ENCODE measurements around the gene FBN1. TPM values are rescaled to one million over a fixed set of nuclear protein-coding genes. Genes with fewer than 3 reads are reported as not detected.

The FBN1 gene
- total RNA-seq, 1 donor from 2014 or later = 0.62 TPM

DNA sequence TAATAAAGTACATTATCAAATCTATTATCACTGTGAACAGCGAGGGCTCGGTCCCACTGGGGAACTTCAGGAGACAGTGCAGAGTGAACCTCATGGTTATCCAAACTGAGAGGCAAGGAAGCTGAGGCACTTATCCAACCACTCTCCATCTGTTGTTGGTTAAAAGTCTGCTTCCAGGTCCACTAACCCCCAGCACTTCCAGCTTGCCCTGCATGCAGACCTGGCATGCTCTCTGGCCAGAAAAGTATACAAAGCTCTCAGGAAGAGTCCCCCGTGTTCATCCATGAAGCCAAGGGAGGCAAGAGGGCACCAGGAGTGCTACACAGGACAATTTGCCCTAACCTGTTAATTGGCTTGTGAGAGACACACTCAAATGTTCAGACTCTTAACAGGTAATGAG is 36.0 kb downstream of the FBN1 start:
- intact Hi-C loops (cut with micrococcal nuclease) = no loop called here
- no peak for ATAC-seq (ENCODE audit: low read depth)
- H3K9me3 Mint-ChIP-seq = peaks cover 2% of the 10 kb centered on the region
- DNase-seq = no peak
- TF ChIP-seq CTCF (IDR thresholded peaks at IDR 0.05) = no peak
- no peak overlapping the region for H3K27ac Mint-ChIP-seq
- H3K4me3 Mint-ChIP-seq = no peak overlapping the region
- H3K36me3 Mint-ChIP-seq (ENCODE audit: low read depth) = no peaks in the 10 kb centered on the region
- no peaks in the 10 kb centered on the region for H3K4me1 Mint-ChIP-seq
- no peaks in the 10 kb centered on the region for H3K27me3 Mint-ChIP-seq
- CTCF ChIA-PET = no interaction called here
- POLR2A ChIA-PET = no interaction called here

- POLR2A ChIA-PET = no interaction called here
Measured at GRCh38 chr15:48607846-48608245, 37.7 kb downstream of the FBN1 start.

GRCh38 chr15:48604567-48604966 is 40.9 kb downstream of the FBN1 start:
- H3K4me1 Mint-ChIP-seq = no peaks in the 10 kb centered on the region
- ChIA-PET CTCF (interaction anchor here (0.9 kb wide), 1 partner anchor 52 kb away, joined by 3 read pairs; no protein-coding TSS in a partner anchor), POLR2A (no interaction called here)
- no peaks in the 10 kb centered on the region for H3K27me3 Mint-ChIP-seq
- H3K4me3 Mint-ChIP-seq = no peak overlapping the region
- peaks cover 2% of the 10 kb centered on the region for H3K9me3 Mint-ChIP-seq
- H3K36me3 Mint-ChIP-seq (ENCODE audit: low read depth) = no peaks in the 10 kb centered on the region
- DNase-seq (no peak), ATAC-seq (ENCODE audit: low read depth) (no peak)
- no peak overlapping the region for H3K27ac Mint-ChIP-seq
- intact Hi-C loops (cut with micrococcal nuclease) = no loop called here
- no peak for TF ChIP-seq CTCF (IDR thresholded peaks at IDR 0.05)

More at GRCh38 chr15:48607846-48608245, 37.7 kb downstream of the FBN1 start:
- ATAC-seq (ENCODE audit: low read depth) = no peak
- no peaks in the 10 kb centered on the region for H3K36me3 Mint-ChIP-seq (ENCODE audit: low read depth)
- no peak overlapping the region for H3K27ac Mint-ChIP-seq
- no peaks in the 10 kb centered on the region for H3K4me1 Mint-ChIP-seq
- H3K9me3 Mint-ChIP-seq = peaks cover 2% of the 10 kb centered on the region
- no peak for DNase-seq
- no peaks in the 10 kb centered on the region for H3K27me3 Mint-ChIP-seq
- CTCF ChIA-PET = no interaction called here
- no peak overlapping the region for H3K4me3 Mint-ChIP-seq
- intact Hi-C loops (cut with micrococcal nuclease) = no loop called here
- TF ChIP-seq CTCF (IDR thresholded peaks at IDR 0.05) = no peak

DNA sequence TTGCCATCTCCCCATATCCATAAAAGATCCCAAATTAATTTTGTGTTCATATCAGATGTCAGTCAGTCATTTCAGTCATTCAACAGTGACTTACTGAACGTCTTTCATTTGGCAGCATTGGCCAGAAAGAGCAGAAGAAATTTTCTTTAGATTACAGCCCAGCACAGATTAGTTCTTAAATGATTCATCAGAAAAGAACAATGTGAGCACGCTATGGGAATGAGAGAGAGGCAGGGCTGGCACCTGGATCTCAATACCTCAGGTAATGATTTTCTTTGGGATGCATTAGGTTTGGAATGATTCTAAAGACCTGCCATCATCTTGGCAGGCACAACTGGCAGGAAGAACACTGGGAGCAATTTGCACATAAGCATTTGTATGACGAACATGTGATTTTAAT is 41.6 kb downstream of the FBN1 start:
- H3K4me1 Mint-ChIP-seq = no peaks in the 10 kb centered on the region
- no peak overlapping the region for H3K27ac Mint-ChIP-seq
- POLR2A ChIA-PET = no interaction called here
- peaks cover 2% of the 10 kb centered on the region for H3K9me3 Mint-ChIP-seq
- TF ChIP-seq CTCF (IDR thresholded peaks at IDR 0.05) = no peak
- H3K36me3 Mint-ChIP-seq (ENCODE audit: low read depth) = no peaks in the 10 kb centered on the region
- ATAC-seq (ENCODE audit: low read depth) (no peak), DNase-seq (no peak)
- no peak overlapping the region for H3K4me3 Mint-ChIP-seq
- no peaks in the 10 kb centered on the region for H3K27me3 Mint-ChIP-seq
- intact Hi-C loops (cut with micrococcal nuclease) = no loop called here
- CTCF ChIA-PET = interaction anchor here (0.9 kb wide), 1 partner anchor 51 kb away, joined by 3 read pairs; no protein-coding TSS in a partner anchor

DNA sequence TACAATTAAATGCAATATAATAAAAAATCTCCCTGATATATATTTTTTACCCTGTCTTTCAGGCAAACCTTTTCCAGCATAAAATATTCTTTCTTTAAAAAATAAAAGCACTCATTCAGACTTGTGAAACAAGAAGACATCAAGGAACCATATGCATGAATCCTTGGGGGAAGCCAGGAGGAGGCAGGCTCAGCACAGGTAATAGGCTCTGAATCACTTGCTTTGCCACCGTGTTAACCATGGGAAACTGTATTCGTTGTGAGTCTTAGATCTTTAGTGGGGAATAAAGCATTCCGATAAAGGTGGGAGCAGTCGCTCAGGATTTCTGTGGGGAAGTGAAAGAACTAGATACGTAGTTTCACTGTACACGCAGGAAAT is 42.4 kb downstream of the FBN1 start:
- ATAC-seq (ENCODE audit: low read depth) = no peak
- POLR2A ChIA-PET = no interaction called here

More for the DNA sequence above, 42.4 kb downstream of the FBN1 start:
- H3K4me1 Mint-ChIP-seq = no peaks in the 10 kb centered on the region
- no peak for DNase-seq
- H3K27ac Mint-ChIP-seq = no peak overlapping the region
- peaks cover 2% of the 10 kb centered on the region for H3K9me3 Mint-ChIP-seq
- H3K36me3 Mint-ChIP-seq (ENCODE audit: low read depth) = no peaks in the 10 kb centered on the region
- CTCF ChIA-PET = no interaction called here
- intact Hi-C loops (cut with micrococcal nuclease) = no loop called here
- no peak overlapping the region for H3K4me3 Mint-ChIP-seq
- H3K27me3 Mint-ChIP-seq = no peaks in the 10 kb centered on the region
- no peak for TF ChIP-seq CTCF (IDR thresholded peaks at IDR 0.05)
